Keratinocyte (primary cell): ENCODE results near the gene NOL9.

Experiments
- CTCF ChIP-seq, 3 experiments: IDR thresholded peaks in 1 of 3; conservative IDR thresholded peaks in 1 of 3; optimal IDR thresholded peaks in 1 of 3; 2 replicates in 2 of 3; 3 replicates in 1 of 3; pipeline versions ENCODE3 to v1.5.1; 2011; ENCODE audit warnings: low read length in 3 of 3, mild to moderate bottlenecking in 3 of 3, moderate library complexity in 2 of 3, control low read depth in 1 of 3, inconsistent platforms in 1 of 3; ENCODE audit not compliant: insufficient read depth in 2 of 3; ENCODE audit errors: extremely low read depth in 1 of 3
- EZH2 ChIP-seq: IDR thresholded peaks from one replicate; pipeline ENCODE4 v1.6.1; 2012; ENCODE audit warnings: inconsistent platforms, mild to moderate bottlenecking, low read length, moderate library complexity

DNA sequence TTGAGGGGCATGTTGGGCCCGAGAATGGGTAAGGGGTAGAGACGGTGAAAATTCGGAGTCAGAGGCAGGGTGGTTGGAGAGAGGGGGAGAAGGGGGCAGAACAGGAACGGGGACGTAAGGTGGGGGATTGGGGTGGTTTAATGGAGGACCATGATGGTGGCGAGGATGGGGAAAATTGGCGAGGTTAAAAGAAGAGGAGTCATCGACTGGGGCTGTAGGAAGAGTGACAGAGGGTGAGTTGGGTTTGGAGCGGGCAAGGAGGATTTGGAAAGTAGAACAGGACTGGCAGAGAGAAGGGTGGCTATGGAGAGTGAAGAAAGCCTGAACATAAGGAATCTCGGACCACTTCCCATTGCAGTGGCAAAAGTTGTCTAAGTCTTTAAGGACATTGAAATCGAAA lies 14.7 kb upstream of the NOL9 start:
- TF ChIP-seq CTCF (optimal IDR thresholded peaks at IDR 0.05 in 1 of 3, IDR thresholded peaks at IDR 0.05 in 1 of 3, conservative IDR thresholded peaks at IDR 0.05 in 1 of 3; ENCODE audit: extremely low read depth in 1 of 3, insufficient read depth in 2 of 3, low read length in 3 of 3) (no peak), EZH2 (no peak)
